HG03575 (cell line): ENCODE measurements around the gene AQP12B.
"Not testable (repeated sequence)": the region's sequence is repeated elsewhere in the genome, so short reads cannot be mapped to it uniquely, and the experiment has no call there.

Experiments used
- ATAC-seq: cut with Tn5 transposase; IDR thresholded peaks from one replicate; pipeline ENCODE4 v1.9.1; 2021; ENCODE audit not compliant: unreplicated experiment, insufficient number of reproducible peaks, low FRiP score; ENCODE audit errors: extremely low read depth

The AQP12B gene

DNA sequence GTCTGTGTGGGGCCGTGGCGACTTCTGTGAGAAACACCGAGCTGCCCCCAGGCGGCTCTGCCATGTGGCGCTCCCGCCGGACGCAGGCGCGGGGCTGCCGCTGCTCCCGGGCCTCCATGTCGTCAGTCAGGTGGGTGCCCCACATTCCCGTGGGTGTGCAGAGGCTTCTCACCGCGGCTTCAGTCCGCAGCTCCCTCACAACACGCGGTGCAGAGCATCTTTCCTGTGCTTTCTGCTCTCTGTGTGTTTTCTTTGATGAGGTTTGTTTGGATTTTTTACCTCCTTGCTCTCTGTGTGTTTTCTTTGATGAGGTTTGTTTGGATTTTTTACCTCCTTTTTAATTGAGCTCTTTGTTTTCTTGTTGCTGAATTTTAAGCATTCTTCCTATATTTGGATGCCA lies 22.0 kb upstream of the AQP12B start:
- no peak for ATAC-seq

DNA sequence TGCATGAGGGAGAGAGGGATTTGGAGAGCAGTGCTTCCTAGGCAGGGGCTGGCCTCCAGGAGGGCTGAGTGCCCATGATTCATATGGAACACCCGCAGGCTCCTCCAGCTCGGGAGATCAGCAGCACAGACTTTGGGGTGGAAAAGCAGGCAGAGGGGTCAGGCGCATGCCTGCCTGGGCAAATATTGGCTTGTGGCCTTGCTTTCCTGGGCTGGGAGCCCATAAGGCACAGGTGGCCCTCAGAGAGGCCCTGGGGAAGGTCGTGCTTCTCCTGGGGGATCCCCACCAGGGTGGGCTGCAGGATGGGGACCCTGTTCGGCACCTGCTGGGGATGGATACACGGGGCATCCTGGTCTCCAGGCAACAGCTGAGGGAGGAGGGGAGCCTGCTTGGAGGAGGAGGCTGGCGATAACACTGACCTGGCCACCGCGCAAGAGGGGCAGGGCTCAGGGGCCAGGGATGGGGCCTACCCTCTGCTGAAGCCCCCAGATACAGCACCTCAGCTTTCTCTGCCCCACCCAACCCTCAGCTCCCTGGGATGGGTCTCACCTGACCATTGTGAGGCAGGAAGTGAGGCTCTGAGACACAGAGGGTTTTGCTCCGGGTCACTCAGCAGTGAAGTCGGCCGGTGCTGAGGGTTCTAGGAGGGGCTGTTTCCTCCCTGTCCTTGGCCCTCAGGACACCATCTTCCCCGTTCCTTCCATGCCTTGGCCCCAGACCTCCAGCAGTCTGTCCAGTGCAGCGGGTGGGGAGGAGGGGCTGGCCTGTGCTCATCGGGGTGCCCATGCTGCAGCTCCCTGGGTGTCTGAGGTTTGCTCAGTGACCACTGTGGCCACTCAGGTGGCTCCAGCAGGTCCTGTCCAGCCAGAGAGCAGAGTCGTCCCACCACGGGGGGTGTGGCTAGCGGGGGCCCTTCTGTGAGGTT lies 21.0 kb upstream of the AQP12B start:
- no peak for ATAC-seq

DNA sequence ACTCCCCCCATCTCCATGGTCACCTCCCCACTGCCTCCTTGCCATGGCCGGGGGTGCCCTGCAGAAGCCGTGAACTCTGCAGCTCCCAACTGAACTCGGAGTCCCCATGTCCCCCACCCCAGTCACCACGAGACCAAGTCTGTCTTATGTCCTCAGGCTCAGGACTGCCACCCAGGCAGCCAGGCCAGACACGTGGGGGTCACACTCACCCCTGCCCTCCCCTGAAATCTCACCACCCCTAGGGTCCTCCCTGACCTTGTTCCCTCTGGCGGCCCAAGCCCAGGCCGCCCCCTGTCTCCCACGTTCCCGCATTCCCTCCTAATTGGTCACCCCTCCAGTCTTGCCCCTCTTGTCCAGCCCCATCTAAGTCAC lies 19.9 kb upstream of the AQP12B start:
- no peak for ATAC-seq

DNA sequence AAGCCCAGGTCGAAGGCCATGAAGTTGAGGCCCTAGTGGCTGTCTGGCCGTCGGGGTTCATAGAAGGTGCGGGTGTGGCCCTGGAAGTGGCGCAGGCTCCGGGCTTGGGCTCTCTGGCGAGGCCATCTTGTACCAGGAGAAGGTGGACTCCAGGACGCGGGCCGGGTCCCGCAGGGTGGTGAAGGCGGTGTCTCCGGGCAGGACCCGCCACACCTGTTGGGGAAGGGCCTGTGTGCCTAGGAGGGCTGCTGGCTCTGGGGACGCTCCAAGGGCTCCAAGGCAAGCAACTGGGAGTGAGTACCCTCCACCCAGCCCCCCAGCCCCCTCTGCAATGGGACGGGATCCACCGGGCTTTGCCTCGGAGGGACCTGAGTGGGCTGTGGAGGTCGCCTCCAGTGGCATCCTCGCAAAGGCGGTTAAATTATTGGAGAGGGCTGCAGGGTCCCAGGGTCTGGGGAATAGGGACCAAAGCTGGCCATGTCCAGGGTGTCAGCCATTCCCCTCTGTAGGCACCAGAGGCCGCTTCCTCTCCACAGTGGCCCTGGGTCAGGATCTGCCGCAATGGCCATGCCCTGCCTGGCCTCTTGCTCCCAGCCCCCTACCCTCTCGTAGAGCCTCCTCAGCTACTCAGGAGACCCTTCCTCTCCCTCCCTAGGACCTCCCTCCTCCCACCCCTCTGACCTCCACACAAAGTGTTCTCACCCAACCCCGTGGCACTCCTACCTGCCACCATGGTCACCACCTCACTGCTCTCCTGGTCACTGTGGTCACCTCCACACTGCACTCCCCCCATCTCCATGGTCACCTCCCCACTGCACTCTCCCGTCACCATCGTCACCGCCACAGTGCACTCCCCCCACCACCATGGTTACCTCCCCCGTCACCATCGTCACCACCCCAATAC lies 19.3 kb upstream of the AQP12B start:
- no peak for ATAC-seq

DNA sequence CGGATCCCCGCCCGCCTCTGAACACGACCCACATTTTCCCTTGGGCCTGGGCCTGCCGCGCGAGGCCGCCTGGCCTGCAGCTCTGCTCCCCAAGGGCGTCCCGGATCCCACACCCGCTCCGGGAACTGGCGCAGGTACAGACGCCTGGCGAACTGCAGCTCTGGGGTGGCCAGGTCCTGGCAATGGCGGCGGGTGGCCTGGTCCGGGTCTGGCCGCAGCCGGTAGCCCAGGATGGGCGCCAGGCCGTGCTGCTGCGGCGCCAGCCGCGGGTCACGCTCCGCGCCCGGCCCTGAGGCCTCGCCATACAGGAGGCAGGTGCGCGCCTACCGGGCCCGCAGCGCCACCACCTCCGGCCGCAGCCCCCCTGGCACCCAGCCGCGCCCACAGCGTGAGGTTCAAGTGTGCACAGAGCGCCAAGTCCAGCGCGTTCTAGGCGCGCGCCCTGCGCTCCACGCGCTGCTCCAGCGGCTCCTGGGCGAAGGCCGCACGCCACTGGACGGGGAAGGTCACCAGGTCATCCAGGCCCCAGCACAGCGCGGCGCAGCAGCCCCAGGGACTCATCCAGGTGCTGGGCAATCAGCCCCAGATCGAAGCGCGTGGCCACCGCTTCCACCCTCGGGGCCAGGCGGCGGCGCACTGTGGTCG lies 18.5 kb upstream of the AQP12B start:
- no peak for ATAC-seq

DNA sequence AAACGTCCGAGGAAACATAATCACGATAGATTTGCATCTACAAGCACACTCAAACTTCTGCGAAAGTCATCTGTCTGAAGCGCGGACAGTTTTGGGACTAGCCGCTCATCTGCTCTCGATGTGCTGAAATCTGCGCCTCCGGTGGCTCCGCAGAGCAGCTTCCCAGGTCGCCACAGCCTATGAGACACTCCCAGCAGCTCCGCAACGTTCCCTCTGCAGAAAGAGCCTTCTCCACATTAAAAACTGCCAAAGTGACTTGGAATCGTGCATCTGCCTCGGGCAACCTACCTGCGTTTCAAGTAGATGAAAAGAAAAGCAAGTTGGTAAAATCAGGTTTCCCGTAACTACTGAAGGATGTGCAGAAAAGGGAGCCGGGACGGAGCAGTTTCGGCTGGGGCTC lies 17.9 kb upstream of the AQP12B start:
- not testable (repeated sequence) for ATAC-seq

DNA sequence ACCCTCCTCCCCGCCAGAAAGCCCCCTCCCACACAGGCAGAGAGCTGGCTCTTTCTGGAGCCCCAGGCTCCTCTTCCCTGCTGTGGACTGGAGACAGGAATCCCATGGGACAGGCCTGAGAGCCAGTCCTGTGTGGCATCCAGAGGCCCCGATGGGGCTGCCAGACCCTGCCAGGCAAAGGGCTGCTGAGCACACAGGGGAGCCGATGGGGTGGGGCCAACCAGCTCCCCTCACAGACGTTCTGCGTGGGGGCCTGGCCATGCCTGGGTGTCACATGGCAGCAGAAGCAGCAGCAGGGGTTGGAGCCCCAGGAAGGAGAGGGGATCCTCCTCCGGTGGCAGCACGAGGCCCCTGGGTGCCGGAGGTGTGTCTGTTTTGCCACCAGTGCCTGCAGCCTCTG lies 17.1 kb upstream of the AQP12B start:
- not testable (repeated sequence) for ATAC-seq

DNA sequence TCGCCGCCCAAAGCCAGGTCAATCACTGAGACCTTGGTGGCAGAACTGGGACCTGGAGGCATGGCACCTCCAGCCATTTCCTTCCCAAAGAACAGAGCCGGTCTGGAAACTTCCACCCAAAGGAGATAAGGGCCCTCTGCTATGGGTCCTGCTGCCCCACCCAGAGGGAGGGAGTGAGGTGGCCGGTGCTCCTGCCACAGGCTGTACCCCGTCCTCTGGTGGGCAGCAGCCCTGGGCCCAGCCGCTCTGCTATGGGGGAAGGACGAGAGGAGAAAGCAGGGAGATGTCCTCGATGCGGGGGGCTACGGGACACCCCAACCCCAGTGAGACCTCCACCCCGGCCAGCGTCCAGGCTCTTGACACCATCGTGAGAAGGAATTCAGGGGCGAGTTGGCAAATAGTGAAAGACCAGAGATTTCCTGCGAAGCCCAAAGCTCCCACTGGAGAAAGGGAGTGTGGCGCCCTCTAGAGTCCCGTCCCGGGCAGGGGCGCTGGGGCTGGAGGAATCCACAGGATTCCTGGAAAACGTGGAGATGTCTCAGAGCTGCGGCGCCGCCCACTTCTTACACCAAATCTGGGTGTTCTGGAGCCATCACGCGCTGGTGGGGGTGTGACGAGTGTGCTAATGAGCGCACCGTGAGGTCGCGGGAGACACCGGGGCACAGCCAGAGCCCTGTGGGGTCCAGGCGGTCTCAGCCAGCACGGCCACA lies 16.3 kb upstream of the AQP12B start:
- not testable (repeated sequence) for ATAC-seq

DNA sequence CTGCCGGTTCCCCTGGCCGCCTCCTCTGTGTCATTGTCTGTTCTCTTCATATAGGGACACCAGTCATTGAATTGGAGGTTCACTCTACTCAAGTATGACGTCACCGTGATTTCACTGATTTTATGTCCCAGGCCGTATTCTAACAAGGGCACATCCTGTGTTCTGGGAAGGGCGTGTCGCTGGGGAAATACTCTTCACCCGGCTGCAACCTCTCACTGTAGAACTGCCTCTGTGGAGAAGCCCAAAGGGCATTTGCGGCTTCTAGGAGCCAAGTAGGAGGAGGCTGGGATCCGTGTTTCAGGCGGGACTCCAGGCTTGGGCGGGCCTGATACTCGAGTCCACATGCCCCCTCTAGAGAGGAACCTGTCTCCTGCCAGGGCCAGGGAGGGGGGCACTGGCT lies 13.8 kb upstream of the AQP12B start:
- ATAC-seq: not testable (repeated sequence)

DNA sequence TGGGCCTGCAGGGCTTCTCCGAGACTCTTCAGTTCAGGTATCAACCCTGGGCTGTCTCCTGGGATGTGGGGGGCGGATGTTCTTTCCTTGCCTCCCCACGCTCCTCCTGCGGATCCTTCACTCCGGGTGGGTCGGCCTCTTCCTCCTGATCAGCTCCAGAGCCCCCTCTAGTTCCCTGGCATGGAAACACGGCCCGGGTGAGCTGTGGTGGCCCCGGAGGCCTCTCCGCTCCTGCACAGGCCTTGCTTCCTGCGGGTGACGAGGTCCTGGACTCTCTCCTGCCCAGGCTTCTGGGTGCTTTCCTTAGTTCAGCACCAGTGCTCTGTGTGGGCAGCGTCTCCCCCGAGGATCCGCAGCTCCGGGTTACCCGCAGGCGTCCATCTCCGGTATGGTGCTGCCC lies 12.9 kb upstream of the AQP12B start:
- ATAC-seq: not testable (repeated sequence)

DNA sequence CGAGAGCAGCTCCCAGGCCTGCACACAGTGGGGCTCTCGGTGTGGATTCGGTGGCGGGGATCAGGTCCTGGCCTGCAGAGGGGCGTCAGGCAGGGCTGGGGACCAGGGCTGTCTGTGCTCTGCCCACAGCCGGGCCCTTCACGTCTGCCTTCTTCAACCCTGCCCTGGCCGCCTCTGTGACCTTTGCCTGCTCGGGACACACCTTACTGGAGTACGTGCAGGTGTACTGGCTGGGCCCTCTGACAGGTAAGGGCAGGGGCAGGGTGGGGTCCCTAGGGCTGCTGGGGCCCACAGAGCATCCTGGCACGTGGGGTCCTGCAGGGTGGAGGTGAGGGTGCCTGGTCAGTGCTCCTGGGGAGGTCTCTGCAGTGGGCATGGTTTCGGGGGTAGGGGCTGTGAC lies 11.6 kb upstream of the AQP12B start:
- not testable (repeated sequence) for ATAC-seq

DNA sequence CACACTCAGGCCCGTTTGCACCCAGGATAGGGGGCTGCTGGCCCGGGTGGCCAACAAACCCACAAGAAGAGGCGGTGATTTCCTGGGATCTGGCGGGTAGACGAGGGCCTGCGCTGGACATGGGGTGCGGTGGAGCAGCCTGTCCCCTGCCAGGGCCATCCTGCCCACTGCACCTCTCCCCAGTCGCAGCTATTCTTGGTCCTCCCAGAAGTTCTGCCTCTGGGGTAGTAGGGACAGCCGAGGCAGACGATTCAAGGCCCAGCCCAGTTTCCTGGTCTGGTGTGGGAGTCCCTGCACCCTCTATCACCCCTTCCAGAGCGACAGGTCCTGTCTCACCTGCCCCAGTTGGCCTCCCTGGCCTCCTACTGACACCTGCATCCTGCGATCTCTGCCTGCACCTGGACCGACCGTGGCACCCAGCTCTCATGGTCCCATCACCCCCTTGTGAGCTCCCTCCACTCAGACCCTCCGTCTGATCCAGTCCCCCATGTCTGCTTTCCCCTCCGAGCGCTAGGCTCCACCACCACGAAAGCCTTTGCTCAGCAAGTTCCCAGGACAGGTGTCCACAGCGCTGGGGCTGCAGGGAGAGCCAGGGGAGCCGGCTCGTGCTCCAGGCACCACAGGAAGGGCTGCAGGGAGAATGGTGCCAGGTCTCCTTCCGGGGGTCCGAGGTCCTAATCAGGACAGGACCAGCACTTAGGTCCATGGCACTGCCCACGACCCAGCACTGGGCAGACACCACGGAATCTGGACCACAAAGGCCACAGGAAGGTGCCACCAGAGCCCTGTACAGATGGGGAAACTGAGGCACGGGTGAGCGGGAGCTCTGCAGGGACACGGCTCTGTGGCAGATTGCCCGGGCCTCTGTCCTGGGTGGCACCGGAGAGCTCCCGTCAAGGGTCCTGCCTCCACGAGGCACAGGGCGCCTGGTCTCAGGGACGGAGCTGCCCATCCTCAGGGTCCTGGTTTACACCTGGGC lies 10.2 kb upstream of the AQP12B start:
- ATAC-seq: not testable (repeated sequence)

DNA sequence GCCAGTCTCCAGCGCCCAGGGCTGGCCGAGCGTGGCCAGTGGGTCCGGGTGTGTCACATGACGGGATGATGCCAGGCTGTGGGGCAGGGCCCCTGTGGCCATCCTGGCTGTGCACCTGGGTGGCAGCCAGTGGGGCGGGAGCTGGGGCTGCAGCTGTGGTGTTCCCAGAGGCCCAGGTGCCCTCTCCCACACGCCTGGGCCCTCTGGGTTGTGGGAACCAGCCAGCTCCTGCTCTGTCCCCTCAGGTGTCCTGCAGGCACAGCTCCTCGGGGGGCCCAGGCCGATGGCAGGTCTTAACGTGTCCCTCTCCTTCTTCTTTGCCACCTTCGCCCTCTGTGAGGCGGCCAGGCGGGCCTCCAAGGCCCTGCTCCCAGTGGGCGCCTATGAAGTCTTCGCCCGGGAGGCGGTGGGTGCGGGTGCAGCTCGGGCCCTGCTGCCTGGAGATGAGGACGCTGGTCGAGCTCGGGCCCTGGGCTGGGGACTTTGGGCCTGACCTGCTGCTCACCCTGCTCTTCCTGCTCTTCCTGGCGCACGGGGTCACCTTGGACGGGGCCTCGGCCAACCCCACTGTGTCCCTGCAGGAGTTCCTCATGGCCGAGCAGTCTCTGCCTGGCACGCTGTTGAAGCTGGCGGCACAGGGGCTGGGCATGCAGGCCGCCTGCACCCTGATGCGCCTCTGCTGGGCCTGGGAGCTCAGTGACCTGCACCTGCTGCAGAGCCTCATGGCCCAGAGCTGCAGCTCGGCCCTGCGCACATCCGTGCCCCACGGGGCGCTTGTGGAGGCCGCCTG lies 9.1 kb upstream of the AQP12B start, which contains the start of gene AQP12A:
TSS of gene AQP12A (plus strand) at position 236 of the 790 bp plus-strand sequence. CDS start at position 284, 48 bp downstream.
- not testable (repeated sequence) for ATAC-seq

DNA sequence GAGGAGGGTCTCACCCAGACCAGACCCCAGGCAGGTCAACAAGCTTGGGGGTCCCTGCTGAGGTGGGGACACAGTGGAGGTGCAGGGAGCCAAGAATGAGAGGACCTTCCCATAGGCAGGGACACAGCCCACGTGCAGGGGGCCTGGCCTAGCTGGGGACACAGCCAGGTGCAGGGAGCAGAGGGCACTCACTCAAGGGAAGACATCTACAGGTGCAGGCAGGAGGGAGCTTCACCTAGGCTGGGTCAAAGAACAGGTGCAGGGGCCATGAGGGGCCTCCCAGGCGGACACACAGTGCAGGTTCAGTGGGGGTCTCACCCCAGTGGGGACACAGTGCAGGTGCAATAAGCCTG lies 8.4 kb upstream of the AQP12B start:
- ATAC-seq: not testable (repeated sequence)

DNA sequence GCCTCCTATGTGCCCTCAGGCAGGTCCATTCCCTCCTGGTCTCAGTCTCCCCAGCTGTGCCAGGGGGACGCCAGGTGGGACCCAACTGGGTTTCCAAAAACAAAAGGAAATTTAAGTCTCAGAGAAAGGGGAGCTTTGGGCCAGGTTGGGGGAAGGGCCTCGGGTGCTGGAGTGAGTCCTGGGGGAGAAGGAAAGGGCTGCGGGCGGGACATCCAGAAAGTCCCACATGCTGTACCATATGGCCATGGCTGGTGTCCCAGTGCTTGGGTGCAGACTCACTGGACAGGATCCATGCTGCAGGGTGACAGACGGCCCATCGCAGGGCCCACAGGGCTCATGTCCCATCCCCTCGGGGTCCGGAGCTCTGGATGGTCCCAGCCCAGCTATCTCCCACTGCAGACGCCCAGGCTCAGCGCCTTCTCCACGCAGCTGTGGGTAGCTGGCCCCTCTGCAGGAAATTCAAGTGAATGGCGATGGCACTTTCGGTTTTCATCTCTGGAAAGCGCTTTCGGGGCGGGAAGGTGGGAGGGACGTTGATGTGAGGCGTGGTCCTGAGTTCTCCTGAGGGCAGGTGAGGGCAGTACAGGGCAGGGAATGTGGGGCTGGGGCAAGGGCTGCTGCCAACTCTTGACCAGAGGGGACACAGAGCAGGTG lies 7.9 kb upstream of the AQP12B start:
- not testable (repeated sequence) for ATAC-seq

DNA sequence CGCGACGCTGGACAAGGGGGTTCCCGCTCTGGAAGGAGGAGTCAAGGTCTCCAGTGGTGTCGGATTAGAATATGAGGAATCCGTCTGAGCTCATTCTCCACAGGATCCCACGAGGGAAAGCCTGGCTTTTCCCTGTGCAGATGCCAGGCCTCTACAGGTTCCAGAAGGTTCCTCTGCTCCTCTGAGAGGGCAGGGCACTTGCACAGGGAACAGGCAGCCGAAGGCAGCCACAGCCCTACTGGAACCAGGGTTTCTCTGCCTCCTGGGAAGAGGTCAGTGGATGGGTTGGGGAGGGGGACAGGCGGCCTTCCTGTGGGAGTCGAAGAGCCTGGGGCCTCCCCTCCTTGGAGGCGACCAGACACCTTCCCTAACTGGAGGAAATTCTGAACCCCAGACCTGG lies 7.3 kb upstream of the AQP12B start:
- ATAC-seq: no peak

DNA sequence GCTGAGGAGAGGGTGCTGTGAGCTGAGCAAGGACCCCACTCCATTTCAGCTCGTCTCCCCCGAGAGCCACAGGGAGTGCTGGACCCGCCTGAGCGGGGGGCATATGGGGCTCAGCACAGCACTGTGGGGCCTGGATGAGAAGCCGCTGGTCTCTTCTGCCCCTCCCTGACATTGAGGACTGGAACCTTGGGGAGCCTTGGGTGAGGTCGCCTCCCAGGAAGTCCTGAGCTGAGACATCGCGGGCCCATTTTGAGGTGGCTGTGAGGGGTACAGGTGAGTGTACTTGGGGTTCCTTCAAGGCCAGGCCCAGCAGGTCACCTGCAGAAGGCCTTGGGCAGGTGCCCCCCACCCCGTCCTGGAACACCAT lies 5.9 kb upstream of the AQP12B start:
- ATAC-seq: no peak
